Epithelial cell of umbilical artery (primary cell): ENCODE data around the gene DEFB123. TPM values are rescaled to one million over a fixed set of nuclear protein-coding genes. Genes with fewer than 3 reads are reported as not detected.

Experiments
- total RNA-seq: library from RNA; depleted of rRNA; stranded (reverse); fragments of >200 nt; gene quantifications from 2 replicates; pipeline ENCODE4 v1.2.3, GENCODE V29; 2014

The DEFB123 gene
- not detected in 2 replicates for total RNA-seq

DNA sequence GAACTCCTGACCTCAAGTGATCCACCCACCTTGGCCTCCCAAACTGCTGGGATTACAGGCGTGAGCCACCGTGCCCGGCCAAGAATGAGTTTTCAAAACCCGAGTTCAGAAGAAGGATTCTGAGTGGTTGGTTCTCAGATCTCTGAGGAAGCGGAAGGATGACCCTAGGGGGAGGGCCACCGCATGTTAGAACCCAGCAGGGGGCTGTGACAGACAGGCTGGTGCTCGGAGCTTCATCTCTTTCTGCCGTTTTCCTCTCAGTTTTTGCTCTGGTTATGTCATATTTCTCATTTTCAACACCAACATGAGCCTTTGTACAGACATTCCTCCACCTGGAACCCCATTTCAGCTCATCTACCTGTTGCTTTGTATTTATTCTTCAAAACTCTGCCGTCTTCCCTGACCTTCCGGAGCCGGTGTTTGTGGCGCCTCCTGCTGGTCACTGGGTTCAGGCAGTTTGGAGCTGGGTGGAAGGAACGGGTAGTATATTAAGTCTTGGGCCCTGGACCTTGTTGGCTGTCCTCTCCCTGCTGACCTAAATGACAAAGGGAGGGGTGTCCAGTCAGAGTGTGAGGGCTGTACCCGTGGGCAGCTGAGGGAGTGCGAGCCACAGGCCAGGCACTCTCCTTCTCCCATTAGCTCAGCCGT lies at the start of gene DEFB123:
DEFB123 (plus strand) TSS at position 621 of the 648 bp plus-strand sequence. CDS start 67 bp downstream, outside the sequence.

GRCh38 chr20:31406115-31406514 lies 34.3 kb upstream of the DEFB123 start, which contains the start of gene DEFB121:
Gene DEFB121, minus strand, starts transcription at chr20:31406215. Its CDS starts 63 bp downstream, at chr20:31406152.

GRCh38 chr20:31474758-31475427 lies 34.5 kb downstream of the DEFB123 start, which contains the start of the genes DEFB124 and REM1:
Gene DEFB124, minus strand, starts transcription at chr20:31475127. Its CDS starts 2,114 bp downstream, at chr20:31473013.
Gene REM1, plus strand, starts transcription at chr20:31475288. Its CDS starts 1,158 bp downstream, at chr20:31476446.

Other genes with a start within 250 kb of the DEFB123 start
- not detected in 2 replicates for gene DEFB115, start 183.0 kb upstream of the DEFB123 start, total RNA-seq
- gene DEFB116, start 132.0 kb upstream of the DEFB123 start, total RNA-seq: not detected in 2 replicates
- gene DEFB118, start 72.0 kb upstream of the DEFB123 start, total RNA-seq: not detected in 2 replicates
- not detected in 2 replicates for gene DEFB119, start 50.0 kb upstream of the DEFB123 start, total RNA-seq
- gene DEFB121, start 34.4 kb upstream of the DEFB123 start, total RNA-seq: not detected in 2 replicates
- gene DEFB124, start 34.5 kb downstream of the DEFB123 start, total RNA-seq: not detected in 2 replicates
- gene REM1, start 34.7 kb downstream of the DEFB123 start, total RNA-seq: not detected in 2 replicates
- gene HM13, start 73.8 kb downstream of the DEFB123 start, total RNA-seq: 42.4 and 47.7 TPM in 2 replicates
- gene ID1, start 164.7 kb downstream of the DEFB123 start, total RNA-seq: 66.0 and 150 TPM in 2 replicates
- gene COX4I2, start 197.3 kb downstream of the DEFB123 start, total RNA-seq: not detected in 2 replicates